Fibroblast of villous mesenchyme (primary cell): ENCODE data around the gene MEP1B. TPM values are rescaled to one million over a fixed set of nuclear protein-coding genes. Genes with fewer than 3 reads are reported as not detected.
"Not testable (repeated sequence)": the region's sequence is repeated elsewhere in the genome, so short reads cannot be mapped to it uniquely, and the experiment has no call there.

Experiments used
- DNase-seq: peaks from one replicate; pipeline ENCODE4 v3.0.0-alpha.2; 2010; ENCODE audit warnings: low read depth
- H3K4me3 ChIP-seq: 2 replicates; pipeline ENCODE4 v1.5.1; 2011; ENCODE audit warnings: low read depth, mild to moderate bottlenecking, low read length
- CTCF ChIP-seq: IDR thresholded peaks from 2 replicates; pipeline ENCODE4 v1.5.1; 2012; ENCODE audit warnings: low read depth, mild to moderate bottlenecking, low read length; ENCODE audit not compliant: insufficient read depth
- total RNA-seq: library from RNA; depleted of rRNA; stranded (reverse); fragments of >200 nt; gene quantifications from 2 replicates; pipeline ENCODE4 v1.2.3, GENCODE V29; 2012

The MEP1B gene
- total RNA-seq, 1 donor = under 0.01 TPM

- DNase-seq = no peak
- H3K4me3 ChIP-seq = no peak overlapping the region
- no peak for TF ChIP-seq CTCF
Observed at GRCh38 chr18:32160547-32160946, 29.3 kb upstream of the MEP1B start.

- no peak for TF ChIP-seq CTCF
- no peak for DNase-seq
- no peak overlapping the region for H3K4me3 ChIP-seq
Observed at GRCh38 chr18:32167980-32168730, 21.7 kb upstream of the MEP1B start.

GRCh38 chr18:32173654-32174053 lies 16.2 kb upstream of the MEP1B start:
- TF ChIP-seq CTCF = no peak
- no peak for DNase-seq
- H3K4me3 ChIP-seq = no peak overlapping the region

GRCh38 chr18:32174719-32175118 lies 15.1 kb upstream of the MEP1B start:
- DNase-seq = no peak
- no peak overlapping the region for H3K4me3 ChIP-seq
- TF ChIP-seq CTCF = no peak

GRCh38 chr18:32175265-32175664 lies 14.6 kb upstream of the MEP1B start:
- no peak for TF ChIP-seq CTCF
- no peak overlapping the region for H3K4me3 ChIP-seq
- no peak for DNase-seq

- not testable (repeated sequence) for H3K4me3 ChIP-seq, DNase-seq
Observed at GRCh38 chr18:32176745-32177144, 13.1 kb upstream of the MEP1B start.

GRCh38 chr18:32177530-32177929 lies 12.3 kb upstream of the MEP1B start:
- no peak for TF ChIP-seq CTCF
- DNase-seq = no peak
- no peak overlapping the region for H3K4me3 ChIP-seq
